ENCODE measurements around the gene FMNL1. TPM values are rescaled to one million over a fixed set of nuclear protein-coding genes. Genes with fewer than 3 reads are reported as not detected.
"Not testable (repeated sequence)": the region's sequence is repeated elsewhere in the genome, so short reads cannot be mapped to it uniquely, and the experiment has no call there.

FMNL1 gene
- total RNA-seq, 2 donors from 2014 or later = 262 to 496 TPM

- not testable (repeated sequence) for H3K27me3 Mint-ChIP-seq; H3K27ac Mint-ChIP-seq; H3K4me3 Mint-ChIP-seq; H3K9me3 Mint-ChIP-seq; H3K4me1 Mint-ChIP-seq; H3K36me3 Mint-ChIP-seq (ENCODE audit: low read depth); ATAC-seq (replicated peaks)
These were observed 19.8 kb upstream of the FMNL1 start for GRCh38 chr17:45201880-45202279.

DNA sequence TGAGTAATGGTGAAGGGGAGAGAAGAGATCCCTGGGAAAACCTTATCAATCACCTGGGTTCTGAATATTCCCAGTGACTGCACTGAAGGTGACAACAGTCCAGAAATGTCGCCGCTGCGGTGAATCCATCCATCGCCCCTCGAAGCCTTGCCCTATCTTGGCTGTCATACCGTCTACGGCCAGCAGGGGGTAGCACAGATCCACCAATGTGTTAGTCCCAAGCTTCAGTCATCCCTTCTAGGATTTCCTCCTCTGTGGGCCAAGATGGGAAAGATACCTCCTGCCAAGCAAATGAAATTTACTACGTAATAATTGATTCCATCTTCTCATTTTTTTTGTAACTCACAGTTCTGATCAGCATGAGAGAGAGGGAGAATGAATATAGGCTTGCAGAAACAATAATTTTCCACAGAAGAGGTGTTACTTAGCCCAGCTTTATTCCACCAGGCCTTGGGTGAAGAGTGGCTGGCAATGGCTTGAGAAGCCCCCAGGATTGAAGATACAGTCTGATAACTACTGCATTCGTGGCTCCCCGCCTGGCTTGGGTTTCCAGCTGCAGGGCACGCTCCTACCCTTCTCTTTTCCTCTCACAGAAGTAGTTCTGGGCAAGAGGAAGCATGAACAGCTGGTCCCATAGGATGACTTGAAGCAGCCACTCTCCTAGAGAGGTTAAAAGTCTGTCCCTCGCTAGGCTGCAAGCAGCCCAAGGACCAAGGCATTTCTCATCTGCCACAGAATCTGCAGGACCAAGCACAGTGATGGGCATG lies 2.6 kb upstream of the FMNL1 start:
- peak overlapping the region; percentile 89 for H3K4me3 Mint-ChIP-seq
- ATAC-seq (replicated peaks) = no peak

DNA sequence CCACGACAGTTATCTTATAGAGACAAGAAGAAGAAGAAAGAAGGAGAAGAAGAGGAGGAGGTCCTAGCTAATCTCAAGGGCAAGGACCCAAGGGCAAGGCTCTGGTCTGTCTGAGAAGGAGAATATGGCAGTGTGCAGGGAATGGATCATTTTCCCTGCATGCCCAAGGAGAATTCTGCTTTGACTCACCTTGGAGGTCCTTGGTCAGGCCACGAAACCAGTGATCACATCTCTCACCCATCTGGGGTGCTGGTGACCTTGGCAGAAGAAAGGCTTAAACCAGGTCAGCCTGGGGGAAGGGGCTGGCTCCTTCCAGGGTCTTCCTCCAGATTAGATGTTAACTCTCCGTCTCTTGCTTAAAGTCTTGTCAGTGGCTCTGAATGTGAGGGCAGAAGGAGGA lies 1.6 kb upstream of the FMNL1 start:
- H3K4me1 Mint-ChIP-seq = peaks cover 11% of the 10 kb centered on the region
- no peaks in the 10 kb centered on the region for H3K27me3 Mint-ChIP-seq
- H3K27ac Mint-ChIP-seq = peak overlapping the region; percentile 80
- H3K36me3 Mint-ChIP-seq (ENCODE audit: low read depth) = peaks cover 92% of the 10 kb centered on the region
- H3K4me3 Mint-ChIP-seq = peak overlapping the region; percentile 89
- H3K9me3 Mint-ChIP-seq = no peaks in the 10 kb centered on the region
- ATAC-seq (replicated peaks) = no peak

More for the DNA sequence above, 2.6 kb upstream of the FMNL1 start:
- H3K36me3 Mint-ChIP-seq (ENCODE audit: low read depth) = peaks cover 92% of the 10 kb centered on the region
- no peaks in the 10 kb centered on the region for H3K27me3 Mint-ChIP-seq
- H3K9me3 Mint-ChIP-seq = no peaks in the 10 kb centered on the region
- H3K4me1 Mint-ChIP-seq = peaks cover 11% of the 10 kb centered on the region
- peak overlapping the region; percentile 80 for H3K27ac Mint-ChIP-seq

- peak overlapping the region; percentile 92 for H3K4me3 Mint-ChIP-seq
These were observed 266 bp downstream of the FMNL1 start for GRCh38 chr17:45222014-45222288.

GRCh38 chr17:45222289-45222995 lies 757 bp downstream of the FMNL1 start:
- Mint-ChIP-seq H3K9me3 (no peaks in the 10 kb centered on the region), H3K27ac (peak overlapping the region; percentile 99), H3K27me3 (no peaks in the 10 kb centered on the region), H3K36me3 (ENCODE audit: low read depth) (peaks cover 92% of the 10 kb centered on the region), H3K4me1 (peaks cover 13% of the 10 kb centered on the region), H3K4me3 (peak overlapping the region; percentile 92)
- ATAC-seq (replicated peaks) = peak; percentile 11

More at GRCh38 chr17:45222014-45222288, 266 bp downstream of the FMNL1 start:
- Mint-ChIP-seq H3K27ac (no peak overlapping the region), H3K36me3 (ENCODE audit: low read depth) (peaks cover 92% of the 10 kb centered on the region), H3K9me3 (no peaks in the 10 kb centered on the region), H3K4me1 (peaks cover 13% of the 10 kb centered on the region), H3K27me3 (no peaks in the 10 kb centered on the region)
- no peak for ATAC-seq (replicated peaks)

DNA sequence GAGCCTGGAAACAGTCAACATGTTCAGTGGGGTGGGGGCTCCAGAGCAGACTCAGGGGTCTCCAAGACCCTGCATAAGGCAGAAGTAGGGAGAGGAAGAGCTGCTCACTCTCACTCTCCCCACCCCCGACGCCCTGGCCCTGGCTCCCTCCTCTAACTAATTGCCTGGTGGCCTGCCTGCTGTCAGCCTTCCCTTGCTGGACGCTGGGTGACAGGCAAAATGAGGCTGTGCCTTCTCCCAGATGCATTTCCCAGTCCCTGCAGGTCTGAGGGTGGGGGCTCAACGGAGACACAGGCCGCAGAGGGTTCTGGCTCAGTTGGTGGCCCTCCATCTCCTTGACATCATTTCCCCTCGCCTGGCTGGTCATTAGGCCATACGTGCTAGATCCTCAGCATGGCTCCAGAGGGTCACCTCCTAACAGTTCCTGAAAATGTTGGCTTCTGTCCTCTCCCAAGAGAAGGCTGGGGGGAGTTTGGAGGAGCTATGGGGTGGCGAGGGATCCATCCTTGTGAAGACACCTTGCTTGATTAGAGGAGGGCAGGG lies 1.4 kb downstream of the FMNL1 start:
- Mint-ChIP-seq H3K4me1 (peaks cover 13% of the 10 kb centered on the region), H3K36me3 (ENCODE audit: low read depth) (peaks cover 92% of the 10 kb centered on the region), H3K27ac (peak overlapping the region; percentile 99), H3K9me3 (no peaks in the 10 kb centered on the region), H3K27me3 (no peaks in the 10 kb centered on the region), H3K4me3 (peak overlapping the region; percentile 92)
- no peak for ATAC-seq (replicated peaks)

- Mint-ChIP-seq H3K4me3 (peak overlapping the region; percentile 92), H3K36me3 (ENCODE audit: low read depth) (peaks cover 91% of the 10 kb centered on the region), H3K9me3 (no peaks in the 10 kb centered on the region), H3K4me1 (peaks cover 11% of the 10 kb centered on the region), H3K27ac (peak overlapping the region; percentile 99), H3K27me3 (no peaks in the 10 kb centered on the region)
- peak; percentile 46 for ATAC-seq (replicated peaks)
These were observed 2.1 kb downstream of the FMNL1 start for GRCh38 chr17:45223539-45224528.

GRCh38 chr17:45224671-45225050 lies 3.0 kb downstream of the FMNL1 start:
- no peak for ATAC-seq (replicated peaks)
- no peaks in the 10 kb centered on the region for H3K9me3 Mint-ChIP-seq
- H3K36me3 Mint-ChIP-seq (ENCODE audit: low read depth) = peaks cover 91% of the 10 kb centered on the region
- H3K4me3 Mint-ChIP-seq = peak overlapping the region; percentile 92
- no peaks in the 10 kb centered on the region for H3K27me3 Mint-ChIP-seq
- H3K27ac Mint-ChIP-seq = peak overlapping the region; percentile 99
- H3K4me1 Mint-ChIP-seq = peaks cover 6% of the 10 kb centered on the region

- Mint-ChIP-seq H3K27ac (peak overlapping the region; percentile 99), H3K9me3 (no peaks in the 10 kb centered on the region), H3K27me3 (no peaks in the 10 kb centered on the region), H3K36me3 (ENCODE audit: low read depth) (peaks cover 91% of the 10 kb centered on the region), H3K4me1 (peaks cover 6% of the 10 kb centered on the region), H3K4me3 (peak overlapping the region; percentile 92)
- ATAC-seq (replicated peaks) = peak; percentile 15
These were observed 3.5 kb downstream of the FMNL1 start for GRCh38 chr17:45225051-45225700.

GRCh38 chr17:45225964-45226530 lies 4.4 kb downstream of the FMNL1 start:
- Mint-ChIP-seq H3K4me1 (peaks cover 6% of the 10 kb centered on the region), H3K27me3 (no peaks in the 10 kb centered on the region), H3K4me3 (peak overlapping the region; percentile 92), H3K27ac (peak overlapping the region; percentile 99), H3K9me3 (no peaks in the 10 kb centered on the region), H3K36me3 (ENCODE audit: low read depth) (peaks cover 91% of the 10 kb centered on the region)
- ATAC-seq (replicated peaks) = peak; percentile 53

DNA sequence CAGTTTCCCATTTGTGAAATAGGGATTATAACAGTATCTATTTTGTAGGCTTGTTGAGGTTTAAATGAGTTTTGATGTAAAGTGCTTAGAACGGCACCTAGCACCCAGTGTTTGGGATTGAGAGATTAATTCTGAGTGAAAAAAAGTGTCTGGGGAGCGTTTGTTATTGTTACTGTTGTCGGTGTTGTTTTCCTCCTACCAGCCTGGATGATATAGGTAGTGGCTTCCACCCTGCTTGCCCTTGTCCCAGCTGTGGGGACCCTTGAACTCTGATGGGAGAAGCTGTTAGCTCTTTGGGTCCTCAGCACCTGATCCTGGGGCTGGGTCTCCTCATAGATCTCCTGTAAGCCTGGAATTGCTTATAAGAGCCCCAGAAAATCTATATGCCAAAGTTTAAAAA lies 4.9 kb downstream of the FMNL1 start:
- no peaks in the 10 kb centered on the region for H3K9me3 Mint-ChIP-seq
- H3K4me1 Mint-ChIP-seq = peaks cover 6% of the 10 kb centered on the region
- peak overlapping the region; percentile 99 for H3K27ac Mint-ChIP-seq
- H3K4me3 Mint-ChIP-seq = peak overlapping the region; percentile 92
- no peak for ATAC-seq (replicated peaks)
- H3K27me3 Mint-ChIP-seq = no peaks in the 10 kb centered on the region
- peaks cover 94% of the 10 kb centered on the region for H3K36me3 Mint-ChIP-seq (ENCODE audit: low read depth)

DNA sequence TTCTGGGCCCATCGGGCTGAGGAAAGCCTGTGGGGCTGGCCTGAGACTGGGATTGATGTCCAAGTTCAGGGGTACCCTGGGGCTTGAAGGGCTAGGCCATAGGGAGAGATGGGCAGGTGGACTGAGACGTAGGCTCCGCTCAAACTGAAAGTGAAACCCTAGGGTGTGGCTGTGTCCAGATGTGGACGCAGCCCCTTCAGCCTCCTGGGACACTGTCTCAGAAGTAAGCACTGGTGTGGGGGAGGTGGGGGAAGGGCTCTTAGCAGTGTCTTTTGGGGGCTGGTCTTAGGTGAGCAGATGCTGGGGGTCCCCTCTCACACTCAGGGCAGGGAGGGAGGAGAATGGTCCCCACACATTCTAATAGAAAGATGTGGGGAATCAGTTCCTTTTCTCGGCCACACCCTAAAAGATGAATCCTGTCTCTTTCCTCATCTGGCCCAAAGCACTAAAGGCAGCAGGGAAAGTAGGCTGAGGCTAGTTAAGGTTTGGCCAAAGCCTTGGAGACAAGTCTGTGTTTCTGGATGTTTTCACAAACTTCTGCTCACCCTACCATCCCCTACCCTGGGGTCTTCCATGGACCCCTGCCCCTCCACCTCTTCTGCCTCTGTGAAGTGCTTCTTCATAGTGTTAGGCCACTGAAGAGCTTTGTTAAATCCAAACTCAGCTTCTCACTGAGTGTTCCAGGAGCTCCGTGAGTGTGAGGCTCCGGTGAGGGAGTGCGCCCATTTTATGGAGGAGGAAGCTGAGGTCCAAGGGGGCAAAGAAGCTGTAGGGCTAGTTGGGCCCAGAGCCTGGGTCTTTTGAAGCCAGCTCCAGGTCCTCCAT lies 5.6 kb downstream of the FMNL1 start:
- peak overlapping the region; percentile 99 for H3K27ac Mint-ChIP-seq
- peaks cover 12% of the 10 kb centered on the region for H3K4me1 Mint-ChIP-seq
- H3K27me3 Mint-ChIP-seq = no peaks in the 10 kb centered on the region
- H3K36me3 Mint-ChIP-seq (ENCODE audit: low read depth) = peaks cover 99% of the 10 kb centered on the region
- no peaks in the 10 kb centered on the region for H3K9me3 Mint-ChIP-seq
- H3K4me3 Mint-ChIP-seq = peak overlapping the region; percentile 92
- ATAC-seq (replicated peaks) = no peak

All from activated T-helper 17 cell treated with anti-CD3 and anti-CD28 coated beads, Interleukin-2, amount 50 U/mL, for 72 hours (primary cell).